ENCODE data around the gene TMC8. TPM values are rescaled to one million over a fixed set of nuclear protein-coding genes. Genes with fewer than 3 reads are reported as not detected.

The TMC8 gene
- total and polyA plus RNA-seq, 3 donors from 2014 or later: 3.5 to 9.3 (median 5.6) TPM

- Histone ChIP-seq H3K27ac (peak overlapping the region; percentile 34 to 39), H3K27me3 (no peaks in the 10 kb centered on the region), H3K36me3 (ENCODE audit: low read depth, missing control alignments) (no peaks in the 10 kb centered on the region), H3K4me3 (no peak overlapping the region), H3K4me1 (peaks cover 21% of the 10 kb centered on the region), H3K9me3 (no peaks in the 10 kb centered on the region)
- 38 to 44% methylated on average over 6 to 11 of the region's 11 CpGs for WGBS, 2 donors
- intact Hi-C loops (cut with DNase I; ENCODE audit: low total_unique reads): no loop called here
- TF ChIP-seq POLR2A (IDR thresholded peaks at IDR 0.05): no peak
- TF ChIP-seq, protein P1, sequence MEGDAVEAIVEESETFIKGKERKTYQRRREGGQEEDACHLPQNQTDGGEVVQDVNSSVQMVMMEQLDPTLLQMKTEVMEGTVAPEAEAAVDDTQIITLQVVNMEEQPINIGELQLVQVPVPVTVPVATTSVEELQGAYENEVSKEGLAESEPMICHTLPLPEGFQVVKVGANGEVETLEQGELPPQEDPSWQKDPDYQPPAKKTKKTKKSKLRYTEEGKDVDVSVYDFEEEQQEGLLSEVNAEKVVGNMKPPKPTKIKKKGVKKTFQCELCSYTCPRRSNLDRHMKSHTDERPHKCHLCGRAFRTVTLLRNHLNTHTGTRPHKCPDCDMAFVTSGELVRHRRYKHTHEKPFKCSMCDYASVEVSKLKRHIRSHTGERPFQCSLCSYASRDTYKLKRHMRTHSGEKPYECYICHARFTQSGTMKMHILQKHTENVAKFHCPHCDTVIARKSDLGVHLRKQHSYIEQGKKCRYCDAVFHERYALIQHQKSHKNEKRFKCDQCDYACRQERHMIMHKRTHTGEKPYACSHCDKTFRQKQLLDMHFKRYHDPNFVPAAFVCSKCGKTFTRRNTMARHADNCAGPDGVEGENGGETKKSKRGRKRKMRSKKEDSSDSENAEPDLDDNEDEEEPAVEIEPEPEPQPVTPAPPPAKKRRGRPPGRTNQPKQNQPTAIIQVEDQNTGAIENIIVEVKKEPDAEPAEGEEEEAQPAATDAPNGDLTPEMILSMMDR (IDR thresholded peaks at IDR 0.05): no peak
- DNase-seq: peak; percentile 86
These were observed 13.7 kb downstream of the TMC8 start for GRCh38 chr17:78144147-78144719.

DNA sequence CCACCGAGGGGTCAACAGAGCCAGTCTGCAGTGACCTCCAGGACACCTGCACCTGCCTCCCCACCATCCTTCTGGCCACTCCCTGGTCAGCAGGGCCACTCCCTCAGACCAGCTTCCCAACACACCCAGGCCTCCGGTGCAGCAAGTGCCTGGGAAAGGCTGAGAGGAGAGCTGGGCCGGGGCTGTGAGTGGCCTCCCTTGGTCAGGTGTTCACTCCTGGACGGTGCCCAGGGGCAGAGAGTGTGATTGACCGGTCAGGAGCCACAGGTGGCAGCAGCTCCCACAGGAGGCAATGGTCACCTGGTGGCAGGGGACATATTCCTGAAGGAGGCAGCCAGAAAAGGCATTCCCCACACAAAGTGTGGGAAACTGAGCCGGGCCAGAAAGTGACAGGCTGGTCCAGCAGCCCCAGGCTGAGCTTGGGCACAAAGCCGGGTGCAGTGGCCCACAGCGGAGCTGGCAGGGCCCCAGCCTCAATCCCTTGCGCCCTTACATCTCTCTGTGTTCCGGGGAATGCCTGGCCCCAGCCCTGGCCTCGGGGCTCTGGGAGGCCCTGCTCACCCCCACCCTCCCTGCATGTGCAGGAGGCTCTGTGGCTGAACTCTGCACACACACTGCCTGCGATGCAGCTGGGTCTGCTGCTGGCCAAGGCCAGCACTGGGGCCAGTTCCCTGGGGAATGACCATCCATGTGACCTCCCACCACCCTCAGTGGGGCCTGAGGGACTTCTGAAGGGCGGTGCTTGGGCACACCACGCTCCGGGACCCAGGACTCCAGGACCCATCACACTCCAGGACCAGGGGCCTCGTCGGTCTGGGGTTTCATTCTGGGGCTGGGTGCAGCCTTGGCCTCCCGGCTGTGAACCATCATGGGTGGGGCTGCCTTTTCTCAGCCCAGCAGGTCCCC lies 14.4 kb downstream of the TMC8 start:
- H3K9me3 ChIP-seq: no peaks in the 10 kb centered on the region
- WGBS, 2 donors: 39 to 55% methylated on average over 5 to 18 of the region's 18 CpGs
- TF ChIP-seq, protein P1 (IDR thresholded peaks at IDR 0.05): no peak
- TF ChIP-seq POLR2A (IDR thresholded peaks at IDR 0.05): no peak
- no peaks in the 10 kb centered on the region for H3K36me3 ChIP-seq (ENCODE audit: low read depth, missing control alignments)
- no peaks in the 10 kb centered on the region for H3K27me3 ChIP-seq
- H3K4me3 ChIP-seq: no peak overlapping the region
- H3K27ac ChIP-seq: peak overlapping the region; percentile 39 to 59
- intact Hi-C loops (cut with DNase I; ENCODE audit: low total_unique reads): no loop called here
- H3K4me1 ChIP-seq: peaks cover 21% of the 10 kb centered on the region
- peak; percentile 78 for DNase-seq

- TF ChIP-seq, protein P1 (IDR thresholded peaks at IDR 0.05): no peak
- no peak for TF ChIP-seq POLR2A (IDR thresholded peaks at IDR 0.05)
- peaks cover 21% of the 10 kb centered on the region for H3K4me1 ChIP-seq
- no peaks in the 10 kb centered on the region for H3K36me3 ChIP-seq (ENCODE audit: low read depth, missing control alignments)
- H3K9me3 ChIP-seq: no peaks in the 10 kb centered on the region
- intact Hi-C loops (cut with DNase I; ENCODE audit: low total_unique reads): no loop called here
- DNase-seq: no peak
- H3K27me3 ChIP-seq: no peaks in the 10 kb centered on the region
- H3K27ac ChIP-seq: no peak overlapping the region
- 90 to 93% methylated on average over 7 of the region's 7 CpGs for WGBS, 2 donors
- no peak overlapping the region for H3K4me3 ChIP-seq
These were observed 15.9 kb downstream of the TMC8 start for GRCh38 chr17:78146471-78146869.

GRCh38 chr17:78146881-78147280 lies 16.3 kb downstream of the TMC8 start:
- no peak for DNase-seq
- no peaks in the 10 kb centered on the region for H3K9me3 ChIP-seq
- TF ChIP-seq, protein P1 (IDR thresholded peaks at IDR 0.05): no peak
- no peak for TF ChIP-seq POLR2A (IDR thresholded peaks at IDR 0.05)
- no peaks in the 10 kb centered on the region for H3K36me3 ChIP-seq (ENCODE audit: low read depth, missing control alignments)
- no peak overlapping the region for H3K4me3 ChIP-seq
- no peak overlapping the region for H3K27ac ChIP-seq
- WGBS, 2 donors: 89 to 93% methylated on average over 3 to 6 of the region's 6 CpGs
- intact Hi-C loops (cut with DNase I; ENCODE audit: low total_unique reads): no loop called here
- H3K4me1 ChIP-seq: peaks cover 21% of the 10 kb centered on the region
- no peaks in the 10 kb centered on the region for H3K27me3 ChIP-seq
